Panc1 (cell line): ENCODE results near the gene CHMP4A.

Source experiments
- CTCF ChIP-seq: fragments of 450-650 bp; IDR thresholded peaks from 2 replicates; pipeline ENCODE4 v1.5.1; 2017; ENCODE audit warnings: mild to moderate bottlenecking
- POLR2AphosphoS5 ChIP-seq: IDR thresholded peaks from 2 replicates; pipeline ENCODE4 v1.6.1; 2012; ENCODE audit warnings: mild to moderate bottlenecking, low read depth, low read length, moderate library complexity
- REST ChIP-seq, 2 experiments: IDR thresholded peaks; 2 replicates each; pipeline ENCODE4 v1.6.1; 2011 to 2012; ENCODE audit warnings: low read depth in 2 of 2, control low read depth in 1 of 2, low read length in 1 of 2, mild to moderate bottlenecking in 1 of 2, moderate library complexity in 1 of 2; ENCODE audit not compliant: insufficient read depth in 1 of 2
- SIN3A ChIP-seq: IDR thresholded peaks from 2 replicates; pipeline ENCODE4 v1.6.1; 2012; ENCODE audit warnings: low read depth, mild to moderate bottlenecking, low read length, moderate library complexity, borderline replicate concordance; ENCODE audit not compliant: insufficient read depth
- TCF7L2 ChIP-seq: IDR thresholded peaks from 2 replicates; pipeline ENCODE4 v1.6.1; 2011; ENCODE audit warnings: mild to moderate bottlenecking, low read depth, low read length, inconsistent platforms

GRCh38 chr14:24167469-24168114 lies 45.7 kb downstream of the CHMP4A start:
- TF ChIP-seq CTCF (no peak), REST (IDR thresholded peaks at IDR 0.05; ENCODE audit: insufficient read depth in 1 of 2, low read depth in 2 of 2, low read length in 1 of 2) (no peak), SIN3A (no peak), TCF7L2 (no peak), POLR2AphosphoS5 (no peak)
